Panc1 (cell line): ENCODE data around the gene TERF2IP.

ENCODE experiments used
- CTCF ChIP-seq: fragments of 450-650 bp; IDR thresholded peaks from 2 replicates; pipeline ENCODE4 v1.5.1; 2017; ENCODE audit warnings: mild to moderate bottlenecking
- POLR2AphosphoS5 ChIP-seq: IDR thresholded peaks from 2 replicates; pipeline ENCODE4 v1.6.1; 2012; ENCODE audit warnings: mild to moderate bottlenecking, low read depth, low read length, moderate library complexity
- SIN3A ChIP-seq: IDR thresholded peaks from 2 replicates; pipeline ENCODE4 v1.6.1; 2012; ENCODE audit warnings: low read depth, mild to moderate bottlenecking, low read length, moderate library complexity, borderline replicate concordance; ENCODE audit not compliant: insufficient read depth
- TCF7L2 ChIP-seq: IDR thresholded peaks from 2 replicates; pipeline ENCODE4 v1.6.1; 2011; ENCODE audit warnings: mild to moderate bottlenecking, low read depth, low read length, inconsistent platforms
- TF ChIP-seq, protein P1 (sequence below), 2 experiments: IDR thresholded peaks; 2 replicates each; pipeline ENCODE4 v1.6.1; 2011 to 2012; ENCODE audit warnings: low read depth in 2 of 2, control low read depth in 1 of 2, low read length in 1 of 2, mild to moderate bottlenecking in 1 of 2, moderate library complexity in 1 of 2; ENCODE audit not compliant: insufficient read depth in 1 of 2

- TF ChIP-seq CTCF, result no peak
- TF ChIP-seq, protein P1, sequence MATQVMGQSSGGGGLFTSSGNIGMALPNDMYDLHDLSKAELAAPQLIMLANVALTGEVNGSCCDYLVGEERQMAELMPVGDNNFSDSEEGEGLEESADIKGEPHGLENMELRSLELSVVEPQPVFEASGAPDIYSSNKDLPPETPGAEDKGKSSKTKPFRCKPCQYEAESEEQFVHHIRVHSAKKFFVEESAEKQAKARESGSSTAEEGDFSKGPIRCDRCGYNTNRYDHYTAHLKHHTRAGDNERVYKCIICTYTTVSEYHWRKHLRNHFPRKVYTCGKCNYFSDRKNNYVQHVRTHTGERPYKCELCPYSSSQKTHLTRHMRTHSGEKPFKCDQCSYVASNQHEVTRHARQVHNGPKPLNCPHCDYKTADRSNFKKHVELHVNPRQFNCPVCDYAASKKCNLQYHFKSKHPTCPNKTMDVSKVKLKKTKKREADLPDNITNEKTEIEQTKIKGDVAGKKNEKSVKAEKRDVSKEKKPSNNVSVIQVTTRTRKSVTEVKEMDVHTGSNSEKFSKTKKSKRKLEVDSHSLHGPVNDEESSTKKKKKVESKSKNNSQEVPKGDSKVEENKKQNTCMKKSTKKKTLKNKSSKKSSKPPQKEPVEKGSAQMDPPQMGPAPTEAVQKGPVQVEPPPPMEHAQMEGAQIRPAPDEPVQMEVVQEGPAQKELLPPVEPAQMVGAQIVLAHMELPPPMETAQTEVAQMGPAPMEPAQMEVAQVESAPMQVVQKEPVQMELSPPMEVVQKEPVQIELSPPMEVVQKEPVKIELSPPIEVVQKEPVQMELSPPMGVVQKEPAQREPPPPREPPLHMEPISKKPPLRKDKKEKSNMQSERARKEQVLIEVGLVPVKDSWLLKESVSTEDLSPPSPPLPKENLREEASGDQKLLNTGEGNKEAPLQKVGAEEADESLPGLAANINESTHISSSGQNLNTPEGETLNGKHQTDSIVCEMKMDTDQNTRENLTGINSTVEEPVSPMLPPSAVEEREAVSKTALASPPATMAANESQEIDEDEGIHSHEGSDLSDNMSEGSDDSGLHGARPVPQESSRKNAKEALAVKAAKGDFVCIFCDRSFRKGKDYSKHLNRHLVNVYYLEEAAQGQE (IDR thresholded peaks at IDR 0.05; ENCODE audit: insufficient read depth in 1 of 2, low read depth in 2 of 2, low read length in 1 of 2), result no peak
- TF ChIP-seq SIN3A, result no peak
- no peak for TF ChIP-seq POLR2AphosphoS5
- TF ChIP-seq TCF7L2, result no peak
These were observed 44.3 kb upstream of the TERF2IP start for GRCh38 chr16:75603241-75603640.
